Spleen (tissue), 11 donors: ENCODE results near the gene GOLT1A. TPM values are rescaled to one million over a fixed set of nuclear protein-coding genes. Genes with fewer than 3 reads are reported as not detected.

Experiments
- DNase-seq: peaks from one replicate; pipeline ENCODE4 v3.0.0-alpha.2; 2020
- H3K27ac ChIP-seq, 8 donors: fragments of 200-600 bp; sonication (generic) in 7 of 8; 1 replicate in 4 of 8; 2 replicates in 4 of 8; pipeline versions ENCODE4 v1.5.0 to v1.8.0; 2016 to 2021; ENCODE audit warnings: inconsistent platforms in 4 of 8, mild to moderate bottlenecking in 4 of 8, moderate library complexity in 1 of 8
- H3K27me3 ChIP-seq, 7 donors: fragments of 200-600 bp; sonication (generic) in 6 of 7; replicated peaks in 1 of 7; 1 replicate in 4 of 7; 2 replicates in 3 of 7; pipeline versions ENCODE4 v1.5.0 to v1.8.0; 2016 to 2021; ENCODE audit warnings: inconsistent platforms in 3 of 7, mild to moderate bottlenecking in 1 of 7
- H3K36me3 ChIP-seq, 6 donors: fragments of 200-600 bp; sonication (generic) in 5 of 6; 1 replicate in 4 of 6; 2 replicates in 2 of 6; pipeline versions ENCODE4 v1.5.0 to v1.8.0; 2016 to 2021; ENCODE audit warnings: inconsistent platforms in 2 of 6
- H3K4me1 ChIP-seq, 6 donors: fragments of 200-600 bp; sonication (generic) in 5 of 6; 1 replicate in 3 of 6; 2 replicates in 3 of 6; pipeline versions ENCODE4 v1.5.0 to v1.8.0; 2016 to 2021; ENCODE audit warnings: inconsistent platforms in 3 of 6
- H3K4me3 ChIP-seq, 8 donors: fragments of 200-600 bp; sonication (generic) in 7 of 8; 1 replicate in 4 of 8; 2 replicates in 4 of 8; pipeline versions ENCODE4 v1.5.0 to v1.8.0; 2016 to 2021; ENCODE audit warnings: inconsistent platforms in 4 of 8, mild to moderate bottlenecking in 4 of 8, moderate library complexity in 2 of 8
- H3K9me3 ChIP-seq, 8 donors: fragments of 200-600 bp; sonication (generic) in 7 of 8; 1 replicate in 4 of 8; 2 replicates in 4 of 8; pipeline versions ENCODE4 v1.5.0 to v1.8.0; 2016 to 2021; ENCODE audit warnings: inconsistent platforms in 4 of 8
- POLR2A ChIP-seq, 3 donors: fragments of 450-650 bp; IDR thresholded peaks; one replicate each; pipeline ENCODE4 v1.5.1; 2017; ENCODE audit warnings: antibody characterized with exemption in 3 of 3, mild to moderate bottlenecking in 1 of 3
- POLR2AphosphoS5 ChIP-seq, 3 donors: sonication (generic); formaldehyde crosslinking; IDR thresholded peaks; one replicate each; pipeline ENCODE4 v1.5.1; 2017; ENCODE audit warnings: antibody characterized with exemption in 3 of 3
- WGBS, 5 donors: extraction: QIAGEN DNeasy Blood & Tissue Kit in 3 of 5; methylation state at CpG; one replicate each; pipeline versions ENCODE4 v1.1.5 to v1.1.7; 2013 to 2018; 5-methylcytosine and 5-hydroxymethylcytosine counted together
- intact Hi-C: fragments of 100-400 bp; cut with DNase I; formaldehyde crosslinking; loops from one replicate; pipeline ENCODE4 v1.15.0; 2023; ENCODE audit warnings: low total_unique reads
- polyA plus RNA-seq, 3 donors: library from polyadenylated mRNA; stranded (reverse); fragments of 200-250 nt; gene quantifications; one replicate each; pipeline ENCODE4 v1.2.1, GENCODE V29; 2013
- total RNA-seq, 7 donors: library from RNA; depleted of rRNA in 3 of 7; stranded (reverse); fragments of >200 nt in 3 of 7; fragmentation: NEBNext Ultra II Directional in 4 of 7; extraction: Animal tissue kit (Norgen Biotek cat#: 25700) in 4 of 7; gene quantifications; one replicate each; pipeline versions ENCODE4 v1.1.0 to v1.2.1, GENCODE V29; 2016 to 2021
- TF ChIP-seq, protein P1 (sequence below), 11 experiments: fragments of 200-600 bp in 7 of 11; fragments of 450-650 bp in 4 of 11; sonication (generic) in 4 of 11; IDR thresholded peaks in 8 of 11; conservative IDR thresholded peaks in 3 of 11; 1 replicate in 7 of 11; 2 replicates in 4 of 11; pipeline versions ENCODE4 v1.4.0 to v1.8.0; 2016 to 2021; ENCODE audit warnings: antibody characterized with exemption in 11 of 11, inconsistent platforms in 4 of 11, mild to moderate bottlenecking in 1 of 11
- donor health status: healthy with polysubstance abuse.
- donor health status: DM: no; HTN: no; CAD: no; lungs with moderate emphysema.
- donor health status: DM: no; HTN: no; CAD: no.
- donor health status: Bipolar disorder and iron deficiency.
- donor health status: healthy.
- donor health status: DM: no; HTN: no; CAD: no.
- donor health status: DM: yes; HTN: yes; CAD: no.

GOLT1A gene
- total and polyA plus RNA-seq, 10 donors: 0.13 to 0.24 TPM; not detected in 8

DNA sequence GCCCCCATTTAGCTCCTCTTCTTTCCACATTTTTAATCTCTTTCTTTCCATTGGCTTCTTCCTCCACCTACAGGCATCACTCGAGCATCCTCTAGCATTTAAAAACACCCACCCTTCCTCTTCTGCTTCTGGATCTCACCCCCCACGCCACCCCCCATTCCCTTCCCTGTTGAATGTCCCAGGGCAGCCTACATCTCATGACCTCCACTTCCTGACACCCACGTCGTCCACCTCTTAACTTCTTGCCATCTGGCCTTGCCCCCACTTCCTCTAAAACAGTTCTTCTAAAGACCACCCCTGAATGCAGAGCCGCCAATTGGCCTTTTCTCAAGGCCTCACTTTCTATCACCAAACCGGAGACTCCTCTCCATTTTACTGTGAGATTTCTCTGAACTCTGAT, 55.8 kb downstream of the GOLT1A start:
- intact Hi-C loops: no loop called here
- no peak overlapping the region for H3K4me3 ChIP-seq
- no peaks in the 10 kb centered on the region for H3K36me3 ChIP-seq
- H3K27me3 ChIP-seq: peaks cover 0 to 60% (median 0%) of the 10 kb centered on the region in 7 donors
- peak overlapping the region in 3 of 8 donors; percentile 28 to 49 (median 48) for H3K27ac ChIP-seq
- 23 to 49% (median 31%) methylated on average over 6 of the region's 6 CpGs for WGBS, 5 donors
- TF ChIP-seq, protein P1, sequence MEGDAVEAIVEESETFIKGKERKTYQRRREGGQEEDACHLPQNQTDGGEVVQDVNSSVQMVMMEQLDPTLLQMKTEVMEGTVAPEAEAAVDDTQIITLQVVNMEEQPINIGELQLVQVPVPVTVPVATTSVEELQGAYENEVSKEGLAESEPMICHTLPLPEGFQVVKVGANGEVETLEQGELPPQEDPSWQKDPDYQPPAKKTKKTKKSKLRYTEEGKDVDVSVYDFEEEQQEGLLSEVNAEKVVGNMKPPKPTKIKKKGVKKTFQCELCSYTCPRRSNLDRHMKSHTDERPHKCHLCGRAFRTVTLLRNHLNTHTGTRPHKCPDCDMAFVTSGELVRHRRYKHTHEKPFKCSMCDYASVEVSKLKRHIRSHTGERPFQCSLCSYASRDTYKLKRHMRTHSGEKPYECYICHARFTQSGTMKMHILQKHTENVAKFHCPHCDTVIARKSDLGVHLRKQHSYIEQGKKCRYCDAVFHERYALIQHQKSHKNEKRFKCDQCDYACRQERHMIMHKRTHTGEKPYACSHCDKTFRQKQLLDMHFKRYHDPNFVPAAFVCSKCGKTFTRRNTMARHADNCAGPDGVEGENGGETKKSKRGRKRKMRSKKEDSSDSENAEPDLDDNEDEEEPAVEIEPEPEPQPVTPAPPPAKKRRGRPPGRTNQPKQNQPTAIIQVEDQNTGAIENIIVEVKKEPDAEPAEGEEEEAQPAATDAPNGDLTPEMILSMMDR (IDR thresholded peaks at IDR 0.05 in 8 of 11, conservative IDR thresholded peaks at IDR 0.05 in 3 of 11): no peak
- TF ChIP-seq POLR2AphosphoS5 (IDR thresholded peaks at IDR 0.05) (no peak), POLR2A (IDR thresholded peaks at IDR 0.05) (no peak)
- H3K4me1 ChIP-seq: peaks cover 0 to 21% (median 3%) of the 10 kb centered on the region in 6 donors
- no peaks in the 10 kb centered on the region for H3K9me3 ChIP-seq
- no peak for DNase-seq

DNA sequence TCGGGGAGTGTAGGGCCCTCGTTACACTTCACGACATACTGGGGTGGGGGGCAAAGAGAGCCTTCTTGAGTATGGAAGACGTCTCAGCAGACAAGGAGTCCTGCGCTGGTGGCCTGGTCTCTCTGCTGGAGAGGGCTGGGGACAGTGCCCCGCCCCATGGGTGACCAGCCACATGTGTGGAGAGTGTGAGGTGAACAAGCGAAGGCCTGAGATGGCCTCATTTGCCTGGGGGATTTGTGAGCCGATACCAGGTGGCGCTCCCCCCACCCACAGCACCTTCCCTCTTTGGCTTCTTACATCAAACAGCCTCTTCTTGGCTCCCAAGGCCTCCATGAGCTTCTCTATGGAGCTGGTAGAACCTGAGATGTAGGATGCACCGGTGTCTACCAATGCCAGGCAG, 57.9 kb downstream of the GOLT1A start:
- intact Hi-C loops: no loop called here
- no peaks in the 10 kb centered on the region for H3K9me3 ChIP-seq
- H3K27me3 ChIP-seq: peaks cover 0 to 69% (median 13%) of the 10 kb centered on the region in 7 donors
- no peak for DNase-seq
- peaks cover 4 to 31% (median 15%) of the 10 kb centered on the region in 6 donors for H3K4me1 ChIP-seq
- TF ChIP-seq POLR2A (IDR thresholded peaks at IDR 0.05) (no peak), POLR2AphosphoS5 (IDR thresholded peaks at IDR 0.05) (no peak)
- TF ChIP-seq, protein P1 (IDR thresholded peaks at IDR 0.05 in 8 of 11, conservative IDR thresholded peaks at IDR 0.05 in 3 of 11): no peak
- H3K27ac ChIP-seq: peak overlapping the region in 5 of 8 donors; percentile 9 to 59 (median 51)
- no peaks in the 10 kb centered on the region for H3K36me3 ChIP-seq
- WGBS, 5 donors: 76 to 94% (median 89%) methylated on average over 10 of the region's 10 CpGs
- no peak overlapping the region for H3K4me3 ChIP-seq

DNA sequence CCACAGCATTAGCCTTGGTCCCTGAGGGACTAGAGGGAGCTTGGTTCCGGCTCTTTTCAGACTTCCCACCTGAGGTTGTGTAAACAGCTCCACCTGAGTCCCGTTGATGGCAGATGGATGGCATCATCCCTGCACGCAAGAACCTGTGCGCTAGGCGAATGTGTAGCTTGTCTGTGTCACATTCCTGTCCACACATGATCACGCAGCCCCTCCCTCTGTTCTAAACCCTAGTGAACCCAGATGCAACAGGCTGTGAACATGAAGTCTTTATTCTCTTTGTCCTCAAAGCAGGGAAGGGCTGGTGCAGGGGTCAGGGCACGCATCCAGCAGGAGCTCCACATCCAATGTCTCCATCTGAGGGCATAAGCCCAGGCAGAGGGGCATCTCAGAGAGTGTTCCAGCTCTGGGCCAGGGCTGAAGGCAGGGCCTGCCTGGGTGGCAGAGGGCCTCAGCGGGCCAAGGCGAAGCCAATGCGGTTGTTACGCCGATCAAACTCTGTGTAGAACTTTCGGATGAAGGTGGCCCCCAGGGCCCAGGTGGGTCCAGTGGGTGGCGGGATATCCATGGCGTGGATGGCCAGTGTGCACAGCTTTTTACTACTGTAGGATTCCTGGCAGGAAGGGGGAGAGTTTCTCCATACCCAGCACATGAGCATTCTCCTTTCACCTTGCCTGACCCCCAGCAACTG, 59.1 kb downstream of the GOLT1A start:
- Histone ChIP-seq H3K27ac (no peak overlapping the region), H3K27me3 (peaks cover 0 to 69% (median 13%) of the 10 kb centered on the region in 7 donors), H3K4me1 (peaks cover 4 to 35% (median 16%) of the 10 kb centered on the region in 6 donors), H3K9me3 (no peaks in the 10 kb centered on the region), H3K4me3 (no peak overlapping the region), H3K36me3 (no peaks in the 10 kb centered on the region)
- WGBS, 5 donors: 89 to 97% (median 93%) methylated on average over 13 to 15 of the region's 15 CpGs
- TF ChIP-seq, protein P1 (IDR thresholded peaks at IDR 0.05 in 8 of 11, conservative IDR thresholded peaks at IDR 0.05 in 3 of 11): no peak
- TF ChIP-seq POLR2A (IDR thresholded peaks at IDR 0.05) (no peak), POLR2AphosphoS5 (IDR thresholded peaks at IDR 0.05) (no peak)
- intact Hi-C loops: no loop called here
- DNase-seq: no peak

DNA sequence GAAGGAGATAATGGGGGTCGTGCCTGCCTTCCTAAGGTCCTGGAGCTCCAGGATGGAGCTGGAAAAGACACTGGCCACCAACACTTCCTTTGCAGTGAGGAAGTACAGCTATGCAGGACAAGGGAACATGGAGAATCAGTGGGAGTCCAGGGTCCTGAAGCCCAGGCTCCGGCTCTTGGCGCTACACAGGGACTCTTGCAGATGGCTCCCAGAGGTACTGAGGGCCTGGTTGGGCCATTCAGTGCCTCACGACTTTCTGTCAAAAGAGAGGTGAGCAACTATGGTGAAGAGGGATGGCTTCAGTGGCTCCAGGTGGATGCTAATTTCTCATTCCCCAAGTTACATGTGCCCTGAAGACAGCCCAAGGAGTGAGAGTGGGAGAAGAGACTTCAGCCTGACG, 60.1 kb downstream of the GOLT1A start:
- TF ChIP-seq POLR2A (IDR thresholded peaks at IDR 0.05): no peak
- TF ChIP-seq POLR2AphosphoS5 (IDR thresholded peaks at IDR 0.05): no peak
- TF ChIP-seq, protein P1 (IDR thresholded peaks at IDR 0.05 in 8 of 11, conservative IDR thresholded peaks at IDR 0.05 in 3 of 11): no peak
- Histone ChIP-seq H3K27me3 (peaks cover 0 to 69% (median 13%) of the 10 kb centered on the region in 7 donors), H3K4me3 (no peak overlapping the region), H3K9me3 (no peaks in the 10 kb centered on the region), H3K4me1 (peaks cover 4 to 35% (median 16%) of the 10 kb centered on the region in 6 donors), H3K36me3 (no peaks in the 10 kb centered on the region), H3K27ac (no peak overlapping the region)
- DNase-seq: no peak
- WGBS, 5 donors: 88 to 97% (median 91%) methylated on average over 5 of the region's 5 CpGs
- intact Hi-C loops: no loop called here
